Skin of body (tissue), 2 donors: ENCODE measurements around the gene GPR68. TPM values are rescaled to one million over a fixed set of nuclear protein-coding genes. Genes with fewer than 3 reads are reported as not detected.
"Not testable (repeated sequence)": the region's sequence is repeated elsewhere in the genome, so short reads cannot be mapped to it uniquely, and the experiment has no call there.

Source experiments
- DNase-seq: peaks from one replicate; lab custom pipeline; 2025; lab: John Stamatoyannopoulos, UW
- total RNA-seq: library from RNA; depleted of rRNA; stranded (reverse); fragments of >200 nt; gene quantifications from one replicate; pipeline ENCODE4 v1.2.3, GENCODE V29; 2014

The GPR68 gene
- total RNA-seq, 1 donor from 2014 or later = 2.0 TPM

- DNase-seq = no peak
These were observed 14.0 kb downstream of the GPR68 start for GRCh38 chr14:91230397-91231035.

GRCh38 chr14:91229743-91230200 lies 14.7 kb downstream of the GPR68 start:
- no peak for DNase-seq

GRCh38 chr14:91229005-91229382 lies 15.5 kb downstream of the GPR68 start:
- DNase-seq = no peak

- no peak for DNase-seq
These were observed 16.1 kb downstream of the GPR68 start for GRCh38 chr14:91228112-91229004.

GRCh38 chr14:91227183-91227628 lies 17.3 kb downstream of the GPR68 start:
- DNase-seq = no peak

- DNase-seq = not testable (repeated sequence)
These were observed 18.1 kb downstream of the GPR68 start for GRCh38 chr14:91226360-91226759.

GRCh38 chr14:91225025-91225424 lies 19.5 kb downstream of the GPR68 start:
- no peak for DNase-seq

GRCh38 chr14:91223028-91223783 lies 21.3 kb downstream of the GPR68 start:
- no peak for DNase-seq

GRCh38 chr14:91221270-91221669 lies 23.2 kb downstream of the GPR68 start:
- no peak for DNase-seq

GRCh38 chr14:91220581-91221000 lies 23.9 kb downstream of the GPR68 start:
- DNase-seq = no peak

- no peak for DNase-seq
These were observed 24.8 kb downstream of the GPR68 start for GRCh38 chr14:91219517-91220389.

- DNase-seq = peak; percentile 21
These were observed 26.5 kb downstream of the GPR68 start for GRCh38 chr14:91218014-91218413.

- no peak for DNase-seq
These were observed 27.7 kb downstream of the GPR68 start for GRCh38 chr14:91216731-91217226.

- no peak for DNase-seq
These were observed 29.1 kb downstream of the GPR68 start for GRCh38 chr14:91215381-91215780.

- DNase-seq = no peak
These were observed 30.2 kb downstream of the GPR68 start for GRCh38 chr14:91214306-91214705.

- no peak for DNase-seq
These were observed 33.5 kb downstream of the GPR68 start for GRCh38 chr14:91211017-91211416.

- no peak for DNase-seq
These were observed 37.5 kb downstream of the GPR68 start for GRCh38 chr14:91207008-91207407.

- no peak for DNase-seq
These were observed 39.0 kb downstream of the GPR68 start for GRCh38 chr14:91205459-91205858.

- DNase-seq = no peak
These were observed 39.8 kb downstream of the GPR68 start for GRCh38 chr14:91204657-91205056.

- DNase-seq = no peak
These were observed 42.1 kb downstream of the GPR68 start for GRCh38 chr14:91202234-91202974.
